ENCODE data around the gene RSKR. TPM values are rescaled to one million over a fixed set of nuclear protein-coding genes. Genes with fewer than 3 reads are reported as not detected.

The RSKR gene
- total and polyA plus RNA-seq, 8 donors = 8.4 to 31.6 (median 23.6) TPM

- Histone ChIP-seq H3K36me3 (peaks cover 3 to 54% of the 10 kb centered on the region in 2 donors), H3K4me3 (peak within 1 kb of the TSS; percentile 86 to 97), H3K27ac (peak within 1 kb of the TSS; percentile 92), H3K9me3 (no peaks in the 10 kb centered on the region), H3K27me3 (no peaks in the 10 kb centered on the region), H3K4me1 (peaks cover 29 to 46% of the 10 kb centered on the region in 2 donors)
- intact Hi-C loops (cut with DNase I) = no loop called here
- TF ChIP-seq, protein P1, sequence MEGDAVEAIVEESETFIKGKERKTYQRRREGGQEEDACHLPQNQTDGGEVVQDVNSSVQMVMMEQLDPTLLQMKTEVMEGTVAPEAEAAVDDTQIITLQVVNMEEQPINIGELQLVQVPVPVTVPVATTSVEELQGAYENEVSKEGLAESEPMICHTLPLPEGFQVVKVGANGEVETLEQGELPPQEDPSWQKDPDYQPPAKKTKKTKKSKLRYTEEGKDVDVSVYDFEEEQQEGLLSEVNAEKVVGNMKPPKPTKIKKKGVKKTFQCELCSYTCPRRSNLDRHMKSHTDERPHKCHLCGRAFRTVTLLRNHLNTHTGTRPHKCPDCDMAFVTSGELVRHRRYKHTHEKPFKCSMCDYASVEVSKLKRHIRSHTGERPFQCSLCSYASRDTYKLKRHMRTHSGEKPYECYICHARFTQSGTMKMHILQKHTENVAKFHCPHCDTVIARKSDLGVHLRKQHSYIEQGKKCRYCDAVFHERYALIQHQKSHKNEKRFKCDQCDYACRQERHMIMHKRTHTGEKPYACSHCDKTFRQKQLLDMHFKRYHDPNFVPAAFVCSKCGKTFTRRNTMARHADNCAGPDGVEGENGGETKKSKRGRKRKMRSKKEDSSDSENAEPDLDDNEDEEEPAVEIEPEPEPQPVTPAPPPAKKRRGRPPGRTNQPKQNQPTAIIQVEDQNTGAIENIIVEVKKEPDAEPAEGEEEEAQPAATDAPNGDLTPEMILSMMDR (IDR thresholded peaks at IDR 0.05) = no peak
- DNase-seq = peak; percentile 94 to 99 (median 98)
- peak; percentile 97 for ATAC-seq
Observed at GRCh38 chr17:28644787-28645575, 31.0 kb upstream of the RSKR start, which contains the start of gene BLTP2. TSS of gene BLTP2 (minus strand) at chr17:28645158. CDS start at chr17:28645056, 102 bp downstream.

DNA sequence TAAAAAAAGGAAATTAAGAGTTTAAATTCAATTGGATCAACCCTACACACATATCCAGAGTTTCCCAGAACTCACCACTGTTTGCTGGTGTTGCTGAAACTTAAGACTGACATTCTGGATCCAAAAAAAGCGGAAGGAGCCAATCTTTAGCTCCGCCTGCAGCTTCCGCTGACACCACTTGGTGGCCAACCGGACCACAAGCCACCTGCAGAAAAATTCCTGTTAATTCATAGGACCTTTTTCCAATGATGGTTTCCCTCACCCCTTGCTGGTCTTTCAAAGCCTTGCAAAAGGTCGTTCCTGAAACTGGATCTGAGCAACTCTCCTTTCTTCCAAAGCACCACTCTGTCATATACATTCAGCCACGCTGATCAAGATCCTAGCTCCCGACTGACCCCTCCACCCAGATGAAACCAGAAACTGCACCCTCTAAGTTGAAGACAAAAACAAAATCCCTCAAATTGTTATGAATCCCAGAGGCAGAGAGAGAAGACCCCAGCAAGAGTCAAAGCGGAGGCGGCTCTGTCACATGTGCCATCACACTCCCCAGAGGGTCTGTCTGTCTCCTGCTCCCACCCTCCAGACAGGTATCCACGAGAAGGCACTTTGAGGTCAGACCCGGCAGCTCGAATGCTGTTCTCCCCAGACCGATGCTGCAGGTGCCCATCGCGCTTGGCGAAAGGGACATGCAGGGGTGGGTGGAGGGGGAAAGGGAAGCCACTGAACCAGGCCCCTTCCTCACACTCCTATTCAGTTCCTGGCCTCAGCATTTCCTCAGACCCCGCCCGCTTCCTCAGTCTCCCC is 30.2 kb upstream of the RSKR start:
- peak; percentile 17 for ATAC-seq
- Histone ChIP-seq H3K9me3 (no peaks in the 10 kb centered on the region), H3K36me3 (peaks cover 3 to 58% of the 10 kb centered on the region in 2 donors), H3K4me3 (peak overlapping the region; percentile 86 to 97), H3K27me3 (no peaks in the 10 kb centered on the region), H3K4me1 (peaks cover 29 to 46% of the 10 kb centered on the region in 2 donors), H3K27ac (peak overlapping the region; percentile 92)
- peak in 2 of 4 donors; percentile 67 to 83 for DNase-seq
- TF ChIP-seq, protein P1 (IDR thresholded peaks at IDR 0.05) = peak; percentile 15 to 71
- intact Hi-C loops (cut with DNase I) = no loop called here

GRCh38 chr17:28641579-28641978 is 27.6 kb upstream of the RSKR start:
- DNase-seq (no peak), ATAC-seq (no peak)
- intact Hi-C loops (cut with DNase I) = no loop called here
- no peaks in the 10 kb centered on the region for H3K9me3 ChIP-seq
- H3K27me3 ChIP-seq = no peaks in the 10 kb centered on the region
- peaks cover 10 to 70% of the 10 kb centered on the region in 2 donors for H3K36me3 ChIP-seq
- TF ChIP-seq, protein P1 (IDR thresholded peaks at IDR 0.05) = no peak
- no peak overlapping the region for H3K27ac ChIP-seq
- no peak overlapping the region for H3K4me3 ChIP-seq
- H3K4me1 ChIP-seq = peaks cover 23 to 37% of the 10 kb centered on the region in 2 donors

GRCh38 chr17:28635506-28635905 is 21.5 kb upstream of the RSKR start:
- Histone ChIP-seq H3K4me1 (no peaks in the 10 kb centered on the region), H3K9me3 (no peaks in the 10 kb centered on the region), H3K4me3 (no peak overlapping the region), H3K36me3 (peaks cover 8 to 100% of the 10 kb centered on the region in 2 donors), H3K27ac (no peak overlapping the region), H3K27me3 (no peaks in the 10 kb centered on the region)
- ATAC-seq = no peak
- DNase-seq = no peak
- TF ChIP-seq, protein P1 (IDR thresholded peaks at IDR 0.05) = no peak
- intact Hi-C loops (cut with DNase I) = no loop called here
